Hepatocyte (in vitro differentiated cells): ENCODE data around the gene ZNG1B. TPM values are rescaled to one million over a fixed set of nuclear protein-coding genes. Genes with fewer than 3 reads are reported as not detected.
"Not testable (repeated sequence)": the region's sequence is repeated elsewhere in the genome, so short reads cannot be mapped to it uniquely, and the experiment has no call there.

ENCODE experiments used
- DNase-seq: peaks from one replicate; pipeline ENCODE4 v3.0.0-alpha.2; 2016; ENCODE audit warnings: low spot score
- H2AFZ ChIP-seq: fragments of 200-600 bp; sonication (generic); 2 replicates; pipeline ENCODE4 v1.6.0; 2016; ENCODE audit warnings: antibody characterized with exemption, mild to moderate bottlenecking
- H3K27ac ChIP-seq: fragments of 200-600 bp; sonication (generic); 2 replicates; pipeline ENCODE4 v1.5.1; 2016; ENCODE audit warnings: mild to moderate bottlenecking
- H3K27me3 ChIP-seq: fragments of 200-600 bp; sonication (generic); 2 replicates; pipeline ENCODE4 v1.6.1; 2016
- H3K36me3 ChIP-seq: fragments of 200-600 bp; sonication (generic); replicated peaks from 2 replicates; pipeline ENCODE4 v1.5.1; 2016; ENCODE audit warnings: low read depth; ENCODE audit not compliant: insufficient read depth
- H3K4me1 ChIP-seq: fragments of 200-600 bp; sonication (generic); 2 replicates; pipeline ENCODE4 v1.5.1; 2016; ENCODE audit warnings: mild to moderate bottlenecking, moderate library complexity; ENCODE audit not compliant: insufficient read depth
- H3K4me2 ChIP-seq: fragments of 200-600 bp; sonication (generic); 2 replicates; pipeline ENCODE4 v1.6.0; 2016
- H3K4me3 ChIP-seq: fragments of 200-600 bp; sonication (generic); 2 replicates; pipeline ENCODE4 v1.5.1; 2016; ENCODE audit warnings: mild to moderate bottlenecking
- H3K79me2 ChIP-seq: fragments of 200-600 bp; sonication (generic); 2 replicates; pipeline ENCODE4 v1.6.0; 2017; ENCODE audit warnings: mild to moderate bottlenecking
- H3K9me2 ChIP-seq: fragments of 200-600 bp; sonication (generic); replicated peaks from 2 replicates; pipeline ENCODE4 v1.6.0; 2017; ENCODE audit warnings: mild to moderate bottlenecking; ENCODE audit not compliant: insufficient read depth
- H3K9me3 ChIP-seq: fragments of 200-600 bp; sonication (generic); 2 replicates; pipeline ENCODE4 v1.5.1; 2016; ENCODE audit warnings: low read depth, mild to moderate bottlenecking
- H4K20me1 ChIP-seq: fragments of 200-600 bp; sonication (generic); 2 replicates; pipeline ENCODE4 v1.6.0; 2016; ENCODE audit warnings: mild to moderate bottlenecking; ENCODE audit not compliant: insufficient read depth, poor library complexity, severe bottlenecking
- EZH2phosphoT487 ChIP-seq: fragments of 200-600 bp; sonication (generic); IDR thresholded peaks from one replicate; pipeline ENCODE4 v1.6.1; 2018; ENCODE audit warnings: antibody characterized with exemption, mild to moderate bottlenecking, low read depth, moderate library complexity; ENCODE audit not compliant: unreplicated experiment, severe bottlenecking
- WGBS: methylation state at CpG from one replicate; pipeline ENCODE4 v1.1.6; 2016; ENCODE audit warnings: low lambda C conversion rate; ENCODE audit errors: missing lambda C conversion rate; 5-methylcytosine and 5-hydroxymethylcytosine counted together
- polyA plus RNA-seq: library from polyadenylated mRNA; unstranded; fragments of >200 nt; fragmentation: Nextera tagmentation; extraction: Ambion mirVana; gene quantifications from 2 replicates; pipeline ENCODE4 v1.2.1, GENCODE V29; 2016
- total RNA-seq: library from RNA; depleted of rRNA; stranded (reverse); fragments of >200 nt; gene quantifications from 2 replicates; pipeline ENCODE4 v1.2.3, GENCODE V29; 2014

The ZNG1B gene
- total and polyA plus RNA-seq, 2 experiments from 2014 or later, result 46.3 to 52.3 TPM

DNA sequence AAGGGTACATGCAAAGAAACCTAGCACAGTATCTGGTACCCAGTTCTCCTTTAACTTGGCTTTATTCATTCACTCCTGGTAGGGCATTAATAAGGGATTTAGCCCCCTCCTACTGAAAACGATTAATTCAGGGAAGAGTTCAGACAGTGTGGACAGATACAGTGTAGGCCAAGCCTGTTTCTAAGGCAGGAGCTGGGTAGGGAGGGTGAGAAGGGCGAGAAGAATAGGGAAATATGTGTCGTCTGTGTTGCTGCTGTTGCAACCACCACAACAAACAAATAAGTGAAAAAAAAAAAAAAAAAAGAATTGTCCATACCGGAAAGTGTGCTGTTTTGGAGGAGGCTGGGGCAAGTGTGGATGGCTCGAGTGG, 103.3 kb downstream of the ZNG1B start:
- H3K27ac ChIP-seq, H3K79me2 ChIP-seq, H3K9me2 ChIP-seq, H3K9me3 ChIP-seq, DNase-seq, H3K4me3 ChIP-seq, H3K27me3 ChIP-seq, H2AFZ ChIP-seq, H3K4me1 ChIP-seq, H3K36me3 ChIP-seq, H4K20me1 ChIP-seq: not testable (repeated sequence)
- peak overlapping the region; percentile 98 for H3K4me2 ChIP-seq
- 17% methylated on average over 5 of the region's 5 CpGs for WGBS

DNA sequence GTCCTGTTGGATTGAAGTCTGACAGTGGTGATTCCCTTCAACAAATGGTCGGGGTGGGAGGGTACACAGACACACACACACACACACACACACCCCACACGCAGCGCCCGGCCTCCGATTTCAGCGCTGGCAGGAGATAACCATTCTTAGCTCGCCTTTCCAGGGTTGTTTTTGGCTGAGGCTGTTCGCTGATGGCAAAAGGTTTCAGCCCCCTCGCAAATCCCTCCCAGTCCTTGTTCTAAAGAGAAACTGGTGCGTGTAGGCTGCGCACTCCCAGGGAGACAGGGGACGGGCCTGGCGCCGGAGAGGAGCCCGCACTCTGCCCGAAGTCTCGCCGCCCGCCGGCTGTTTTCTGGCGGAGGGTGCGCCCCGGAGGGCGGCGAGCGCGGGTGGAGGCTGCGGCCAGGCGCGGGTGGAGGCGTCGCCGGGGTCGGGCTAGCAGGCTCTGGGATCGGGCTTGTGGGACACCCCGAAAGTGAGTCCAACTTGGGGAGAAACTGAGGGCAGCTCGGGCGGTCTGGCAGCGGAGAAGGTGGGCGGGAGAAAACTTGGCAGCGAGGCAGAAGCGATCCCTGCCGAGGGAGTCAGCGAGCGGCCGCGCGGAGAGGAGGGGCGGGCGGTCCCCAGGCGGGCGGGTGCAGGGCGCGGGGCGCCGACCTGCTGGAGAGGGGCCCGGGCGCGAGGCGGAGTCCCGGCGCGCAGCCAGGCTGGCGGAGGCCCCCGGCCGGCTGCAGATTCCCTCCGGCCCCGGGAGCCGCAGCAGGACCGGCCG, 103.9 kb downstream of the ZNG1B start:
- Histone ChIP-seq H3K27ac (peak overlapping the region; percentile 57), H3K4me2 (peak overlapping the region; percentile 98), H2AFZ (peak overlapping the region; percentile 68), H3K4me3 (peak overlapping the region; percentile 72)
- peak; percentile 20 for DNase-seq
- H3K9me2 ChIP-seq, H3K27me3 ChIP-seq, H3K4me1 ChIP-seq, H3K79me2 ChIP-seq, H4K20me1 ChIP-seq, H3K36me3 ChIP-seq, H3K9me3 ChIP-seq: not testable (repeated sequence)
- TF ChIP-seq EZH2phosphoT487, result peak; percentile 62
- WGBS, result 1% methylated on average over 37 of the region's 71 CpGs

DNA sequence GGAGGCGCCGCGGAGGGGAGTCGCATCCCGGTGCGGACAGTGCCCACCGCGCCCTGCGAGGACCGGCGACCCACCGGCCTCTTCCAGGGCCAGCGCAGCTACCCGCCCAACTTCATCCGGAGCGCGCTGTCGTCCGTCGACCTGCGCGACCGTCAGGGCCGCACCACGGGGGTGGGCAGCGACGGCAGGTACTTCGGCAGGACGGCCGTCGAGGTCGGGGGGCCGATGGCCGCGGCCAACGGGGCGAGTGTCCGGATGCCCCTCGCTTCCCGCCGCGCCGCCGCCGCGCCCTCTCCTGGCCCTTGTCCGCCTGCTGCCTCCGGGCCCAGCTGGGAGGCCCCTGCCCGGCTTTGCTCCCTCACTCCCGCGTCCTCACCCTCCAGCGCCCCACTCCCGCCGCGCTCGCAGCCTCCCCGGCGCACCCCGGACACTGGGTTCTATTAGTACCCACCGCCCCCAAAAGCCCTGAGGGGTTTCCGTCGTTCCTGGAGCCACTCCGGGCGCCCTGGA, 104.5 kb downstream of the ZNG1B start:
- not testable (repeated sequence) for DNase-seq, H3K9me2 ChIP-seq, H3K79me2 ChIP-seq, H3K36me3 ChIP-seq, H3K4me1 ChIP-seq, H3K9me3 ChIP-seq, H3K27ac ChIP-seq, H3K27me3 ChIP-seq, H4K20me1 ChIP-seq
- peak; percentile 47 for TF ChIP-seq EZH2phosphoT487
- Histone ChIP-seq H3K4me3 (peak overlapping the region; percentile 72), H2AFZ (peak overlapping the region; percentile 68), H3K4me2 (peak overlapping the region; percentile 98)
- WGBS, result 3% methylated on average over 36 of the region's 64 CpGs

DNA sequence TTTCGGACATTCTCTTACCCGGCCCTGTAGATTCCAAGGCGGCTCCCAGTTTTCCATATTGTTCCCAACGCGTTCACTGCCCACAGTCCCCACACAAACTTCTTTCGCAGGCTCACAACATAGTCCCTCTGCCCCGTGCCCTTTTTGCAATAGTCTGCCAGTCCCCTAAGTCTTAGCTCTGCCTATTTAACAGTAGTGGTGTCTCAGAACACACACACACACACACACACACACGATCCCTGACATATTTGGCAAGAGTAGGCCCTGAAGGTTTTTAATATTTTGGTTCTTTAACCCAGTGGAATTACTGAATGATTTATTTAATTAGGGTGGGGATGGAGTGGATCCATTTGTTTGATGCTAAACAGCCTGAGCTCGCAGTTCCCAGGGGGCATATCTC, 105.0 kb downstream of the ZNG1B start:
- not testable (repeated sequence) for H2AFZ ChIP-seq, H3K9me3 ChIP-seq, H3K27me3 ChIP-seq, H3K79me2 ChIP-seq, H3K27ac ChIP-seq, H3K36me3 ChIP-seq, H3K9me2 ChIP-seq, H3K4me1 ChIP-seq, H4K20me1 ChIP-seq, DNase-seq, H3K4me3 ChIP-seq
- 7% methylated on average over 9 of the region's 9 CpGs for WGBS
- TF ChIP-seq EZH2phosphoT487, result peak; percentile 11
- H3K4me2 ChIP-seq, result peak overlapping the region; percentile 98

Other genes starting within 250 kb of the ZNG1B start
- 0.20 TPM in 1 of 2 replicates, not detected in the other for gene PAX8, start 158.8 kb upstream of the ZNG1B start, total RNA-seq
- gene PAX8, start 158.8 kb upstream of the ZNG1B start, polyA plus RNA-seq, result 0.05 and 0.16 TPM in 2 replicates
- 0.12 and 0.20 TPM in 2 replicates for gene FOXD4L1, start 61.0 kb downstream of the ZNG1B start, total RNA-seq
- gene FOXD4L1, start 61.0 kb downstream of the ZNG1B start, polyA plus RNA-seq, result not detected in 2 replicates
- 7.3 and 9.3 TPM in 2 replicates for gene RABL2A, start 189.6 kb downstream of the ZNG1B start, total RNA-seq
- gene RABL2A, start 189.6 kb downstream of the ZNG1B start, polyA plus RNA-seq, result 15.4 and 16.2 TPM in 2 replicates